HG03196 (cell line): Measurements from ENCODE around the gene PRR5.
"Not testable (repeated sequence)": the region's sequence is repeated elsewhere in the genome, so short reads cannot be mapped to it uniquely, and the experiment has no call there.

Experiments
- ATAC-seq: cut with Tn5 transposase; IDR thresholded peaks from one replicate; pipeline ENCODE4 v1.9.1; 2021; ENCODE audit not compliant: unreplicated experiment

The PRR5 gene, protein sequence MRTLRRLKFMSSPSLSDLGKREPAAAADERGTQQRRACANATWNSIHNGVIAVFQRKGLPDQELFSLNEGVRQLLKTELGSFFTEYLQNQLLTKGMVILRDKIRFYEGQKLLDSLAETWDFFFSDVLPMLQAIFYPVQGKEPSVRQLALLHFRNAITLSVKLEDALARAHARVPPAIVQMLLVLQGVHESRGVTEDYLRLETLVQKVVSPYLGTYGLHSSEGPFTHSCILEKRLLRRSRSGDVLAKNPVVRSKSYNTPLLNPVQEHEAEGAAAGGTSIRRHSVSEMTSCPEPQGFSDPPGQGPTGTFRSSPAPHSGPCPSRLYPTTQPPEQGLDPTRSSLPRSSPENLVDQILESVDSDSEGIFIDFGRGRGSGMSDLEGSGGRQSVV

DNA sequence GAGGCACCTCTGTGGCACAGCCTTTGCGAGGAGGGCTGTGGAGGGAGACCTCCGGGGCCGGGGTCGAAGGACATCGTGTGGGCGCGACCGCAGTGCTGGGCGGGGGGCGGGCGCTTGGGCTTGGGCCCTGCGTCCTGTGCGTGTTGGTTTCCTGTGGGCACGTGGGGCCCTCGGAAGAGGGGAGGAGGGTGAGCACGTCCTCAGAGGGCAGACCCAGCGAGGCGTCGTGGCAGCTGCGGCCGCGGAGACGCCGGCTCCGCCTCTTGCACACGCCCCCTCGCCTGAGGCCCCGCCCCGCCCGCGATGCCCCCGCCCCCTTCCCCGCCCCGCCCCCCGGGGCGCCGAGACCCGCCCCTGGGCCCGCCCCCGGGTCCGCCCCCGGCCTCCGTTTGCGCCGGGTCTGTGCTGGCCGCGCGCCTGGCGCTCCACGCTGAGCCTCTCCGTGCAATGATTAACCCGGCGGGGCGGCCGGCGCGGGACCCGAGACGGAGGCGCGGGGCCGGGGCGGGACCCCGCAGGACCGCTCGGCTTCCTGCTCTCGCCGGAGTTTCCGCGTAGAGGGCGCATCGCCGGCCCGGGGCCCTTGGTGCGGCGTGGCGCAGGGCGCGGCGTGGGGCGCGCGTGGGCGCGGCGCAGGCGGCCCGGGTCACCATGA lies at the start of gene PRR5:
PRR5 (plus strand) TSS at position 381 of the 655 bp plus-strand sequence; CDS start at position 652, 271 bp downstream.
- ATAC-seq: peak; percentile 55

DNA sequence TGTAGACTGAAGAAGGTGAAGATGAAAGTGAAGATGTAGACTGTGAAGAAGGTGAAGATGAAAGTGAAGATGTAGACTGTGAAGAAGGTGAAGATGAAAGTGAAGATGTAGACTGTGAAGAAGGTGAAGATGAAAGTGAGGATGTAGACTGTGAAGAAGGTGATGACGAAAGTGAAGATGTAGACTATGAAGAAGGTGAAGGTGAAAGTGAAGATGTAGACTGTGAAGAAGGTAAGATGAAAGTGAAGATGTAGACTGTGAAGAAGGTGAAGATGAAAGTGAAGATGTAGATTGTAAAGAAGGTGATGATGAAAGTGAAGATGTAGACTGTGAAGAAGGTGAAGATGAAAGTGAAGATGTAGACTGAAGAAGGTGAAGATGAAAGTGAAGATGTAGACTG lies 49.1 kb upstream of the PRR5 start:
- ATAC-seq: not testable (repeated sequence)

DNA sequence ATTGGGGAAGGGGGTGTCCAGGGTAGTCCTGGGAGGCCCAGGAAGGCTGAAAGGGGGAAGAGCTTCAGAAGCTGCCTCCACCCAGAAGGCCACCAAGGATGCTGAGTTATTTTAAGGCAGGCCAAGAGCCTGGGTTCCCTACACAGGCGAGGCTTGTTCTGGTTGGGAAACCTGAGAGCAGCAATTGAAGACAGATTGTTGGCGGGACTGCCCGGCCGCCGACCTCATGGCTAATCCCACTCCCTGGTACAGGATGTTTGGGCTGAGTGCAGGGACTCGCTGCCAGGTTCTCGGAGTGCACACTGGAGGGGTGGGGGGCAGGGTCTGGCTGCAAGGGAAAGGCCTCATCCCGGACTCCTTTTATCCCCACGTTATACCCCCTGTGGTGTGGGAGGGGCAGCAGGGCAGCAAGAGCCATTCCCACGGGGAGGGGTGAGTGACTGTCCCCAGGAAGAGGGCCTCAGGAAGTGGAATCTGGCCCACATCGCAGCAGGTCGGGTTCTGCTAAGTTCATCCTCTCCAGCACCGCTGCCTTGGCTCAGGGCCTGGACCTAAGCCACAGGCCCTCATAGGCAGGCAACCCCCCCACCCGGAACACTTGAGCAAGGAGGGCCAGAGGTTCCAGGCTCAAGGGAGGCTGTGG lies 43.6 kb upstream of the PRR5 start:
- ATAC-seq: no peak

DNA sequence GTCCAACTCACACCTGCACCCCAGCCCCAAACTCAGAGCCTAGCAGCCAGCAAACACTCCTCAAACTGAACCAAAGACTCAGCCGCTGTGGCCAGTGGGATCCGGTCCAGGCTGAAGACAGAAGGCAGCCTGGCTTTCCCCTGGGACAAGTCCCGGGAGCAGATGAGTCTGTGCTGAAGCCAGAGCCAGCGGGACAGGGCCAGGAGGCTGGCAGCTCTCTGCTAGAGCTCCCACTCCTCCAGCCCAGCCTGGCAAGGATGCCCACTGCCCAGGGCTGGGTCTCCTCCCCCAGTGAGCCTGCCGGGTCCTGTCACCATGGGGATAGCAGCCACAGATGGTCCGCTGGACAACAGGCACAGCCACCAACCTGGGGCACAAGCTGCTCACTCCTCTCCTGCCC lies 42.9 kb upstream of the PRR5 start:
- ATAC-seq: no peak

DNA sequence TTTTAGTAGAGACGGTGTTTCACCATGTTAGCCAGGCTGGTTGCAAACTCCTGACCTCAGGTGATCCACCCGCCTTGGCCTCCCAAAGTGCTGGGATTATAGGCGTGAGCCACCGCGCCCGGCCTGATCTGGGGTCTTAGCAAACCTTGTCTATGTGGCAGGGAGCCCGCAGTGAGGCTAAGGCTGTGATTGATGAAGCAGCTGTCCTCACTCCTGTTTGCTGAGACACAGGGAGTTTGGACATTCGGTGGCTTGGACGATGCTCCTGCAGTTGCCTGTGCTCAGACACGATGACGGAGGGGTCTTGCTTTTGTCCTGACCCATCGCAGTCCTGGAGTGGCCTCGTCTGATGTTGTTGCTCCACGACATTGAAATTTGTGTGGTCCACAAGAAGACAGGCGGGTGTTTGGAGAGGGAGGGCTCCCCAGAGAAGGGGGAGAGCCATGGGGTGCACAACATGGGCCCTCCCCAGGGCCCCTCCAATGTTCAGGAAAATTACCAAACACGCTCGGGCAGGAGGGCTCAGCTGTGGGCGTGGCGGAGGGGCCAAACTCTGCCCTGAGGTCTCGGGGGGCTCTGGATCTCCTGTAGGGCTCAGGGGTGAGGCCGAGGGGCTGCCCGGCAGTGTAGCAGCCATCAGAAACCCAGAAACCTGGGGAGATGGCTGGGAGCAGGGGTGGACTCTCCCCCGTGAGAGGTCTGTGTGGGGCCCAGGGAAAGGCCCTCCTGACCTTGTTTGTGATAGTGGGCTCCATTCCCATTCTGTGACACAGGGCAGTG lies 41.8 kb upstream of the PRR5 start:
- ATAC-seq: no peak

DNA sequence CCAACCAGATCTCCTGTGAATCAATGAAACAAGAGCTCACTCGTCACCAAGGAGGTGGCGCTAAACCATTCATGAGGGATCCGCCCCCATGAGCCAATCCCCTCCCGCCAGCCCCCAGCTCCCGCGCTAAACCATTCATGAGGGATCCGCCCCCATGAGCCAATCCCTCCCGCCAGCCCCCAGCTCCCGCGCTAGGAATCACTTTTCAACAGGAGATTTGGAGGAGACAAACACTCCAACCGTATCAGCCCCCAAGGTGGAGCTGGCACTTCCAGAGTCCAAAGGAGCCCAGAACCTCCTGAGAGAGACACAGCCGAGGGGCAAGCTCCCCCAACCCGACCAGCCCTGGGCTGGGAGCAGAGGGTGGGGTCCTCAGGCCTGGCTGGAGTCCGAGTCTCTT lies 40.9 kb upstream of the PRR5 start:
- no peak for ATAC-seq

DNA sequence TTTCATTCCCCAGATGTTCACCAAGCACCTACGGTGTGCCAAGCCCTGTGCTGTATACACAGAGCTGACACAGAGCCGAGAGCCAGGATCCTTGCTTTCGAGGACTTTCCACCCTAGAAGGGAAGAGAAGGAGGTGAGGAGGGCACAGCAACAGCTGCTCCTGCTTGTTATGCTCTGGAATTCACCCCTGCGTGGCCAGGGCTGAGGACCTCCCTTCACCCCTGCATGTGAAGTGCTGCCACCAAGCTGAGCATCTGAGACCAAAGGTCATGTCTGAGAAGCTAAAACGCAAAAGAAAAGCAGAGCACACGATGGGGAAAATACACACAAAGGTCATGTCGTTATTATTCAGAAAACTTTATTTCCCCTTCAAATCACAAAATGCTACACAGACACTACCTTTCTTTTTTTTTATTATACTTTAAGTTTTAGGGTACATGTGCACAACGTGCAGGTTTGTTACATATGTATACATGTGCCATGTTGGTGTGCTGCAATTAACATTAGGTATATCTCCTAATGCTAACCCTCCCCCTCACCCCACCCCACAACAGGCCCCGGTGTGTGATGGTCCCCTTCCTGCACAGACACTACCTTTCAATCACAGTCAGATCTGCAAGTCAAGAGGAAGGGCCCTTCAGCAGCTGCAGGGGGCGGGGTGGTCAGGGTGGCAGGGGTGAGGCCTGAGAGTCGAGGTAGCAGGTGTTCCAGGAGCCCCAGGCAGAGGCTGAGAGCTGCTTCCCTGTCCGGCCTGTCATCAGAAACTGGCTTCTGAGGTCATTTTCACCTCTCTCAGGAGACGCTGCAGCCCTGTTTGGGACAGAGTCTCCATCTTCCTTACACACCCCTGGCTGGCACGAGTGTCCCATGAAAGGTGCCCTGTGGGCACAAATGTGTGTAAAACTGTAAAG lies 40.1 kb upstream of the PRR5 start:
- ATAC-seq: no peak

DNA sequence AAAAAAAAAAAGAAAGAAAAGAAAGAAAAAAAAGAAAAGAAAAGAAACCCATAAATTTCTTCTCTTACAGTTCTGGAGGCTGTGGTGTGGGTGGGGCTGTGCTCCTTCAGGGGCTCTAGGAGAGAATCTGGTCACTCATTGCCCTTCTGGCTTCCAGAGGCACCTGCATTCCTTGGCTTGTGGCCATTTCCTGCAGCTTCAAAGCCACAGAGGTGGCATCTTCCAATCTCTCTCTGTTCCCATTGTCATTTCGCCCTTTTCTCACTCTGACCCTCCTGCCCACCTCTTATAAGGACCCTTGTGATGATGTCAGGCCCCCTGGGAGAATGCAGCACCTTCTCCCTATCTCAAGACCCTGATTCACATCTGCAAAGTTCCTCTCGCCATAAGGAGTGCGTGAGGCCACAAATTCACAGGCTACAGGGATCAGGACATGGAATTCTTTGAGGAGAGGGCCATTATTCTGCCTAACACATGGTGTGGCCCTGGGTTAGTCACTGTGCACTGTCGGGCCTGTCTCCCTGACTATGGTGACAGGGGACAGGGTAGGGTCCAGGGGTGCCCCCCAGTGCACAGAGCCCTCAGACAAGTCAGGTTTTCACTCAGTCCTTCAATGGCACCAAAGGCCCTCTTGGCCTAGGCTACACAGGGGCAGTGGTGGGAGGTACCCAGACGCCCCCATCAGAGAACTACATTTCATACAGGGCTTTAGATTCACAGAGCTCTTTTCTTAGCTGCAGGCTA lies 38.6 kb upstream of the PRR5 start:
- ATAC-seq: no peak

DNA sequence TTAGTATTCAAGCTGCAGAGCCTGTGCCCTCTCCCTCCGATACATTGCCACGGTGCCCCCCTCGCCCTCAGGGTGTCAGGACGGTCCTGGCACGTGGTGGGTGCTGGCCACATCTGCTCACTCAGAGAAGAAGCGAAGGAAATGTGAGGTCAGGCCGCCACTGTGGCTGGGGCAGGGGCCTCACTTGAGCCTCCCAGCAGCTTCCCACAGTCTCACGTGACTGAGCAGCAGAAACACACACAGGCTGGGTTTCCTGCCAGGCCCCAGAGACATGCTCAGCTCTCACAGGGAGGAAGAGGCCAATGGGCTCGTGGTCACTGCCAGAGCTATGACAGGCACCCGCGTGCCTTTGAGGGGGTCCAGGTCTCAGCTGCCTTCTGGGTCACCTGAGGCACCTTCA lies 37.9 kb upstream of the PRR5 start:
- ATAC-seq: no peak

DNA sequence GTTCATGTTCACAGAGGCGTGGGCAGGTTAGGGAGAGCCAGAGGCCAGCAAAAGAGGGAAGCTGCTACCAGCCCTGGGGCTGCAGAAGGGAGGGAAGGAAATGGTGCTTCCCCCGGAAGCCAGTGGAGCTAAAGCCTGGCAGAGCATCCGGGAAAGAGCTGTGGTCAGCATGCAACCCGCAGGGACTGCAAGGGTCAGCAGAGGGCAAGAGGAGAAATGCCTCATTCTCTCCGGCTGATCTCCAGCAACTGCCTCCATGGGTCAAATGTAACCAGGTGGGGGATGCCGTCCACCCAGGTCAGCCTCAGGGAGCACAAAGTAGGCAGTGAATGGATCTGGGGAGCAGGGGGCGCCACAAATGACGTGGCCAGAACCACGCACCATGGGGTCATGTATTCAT lies 36.9 kb upstream of the PRR5 start:
- ATAC-seq: no peak

DNA sequence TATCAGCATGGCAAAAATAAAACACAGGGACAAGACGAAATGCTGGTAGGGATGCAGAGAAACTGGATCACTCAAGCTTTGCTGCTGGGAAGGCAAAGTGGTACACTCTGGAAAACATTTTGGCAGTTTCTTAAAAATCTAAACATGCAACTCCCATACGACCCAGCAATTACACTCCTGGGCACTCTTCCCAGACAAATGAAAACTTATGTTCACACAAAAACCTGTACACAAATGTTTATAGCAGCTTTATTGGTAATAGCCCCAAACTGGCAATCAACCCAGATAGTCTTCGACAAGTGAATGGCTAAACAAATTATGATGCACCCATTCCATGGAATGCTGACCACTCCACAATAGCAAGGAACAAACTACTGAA lies 35.8 kb upstream of the PRR5 start:
- no peak for ATAC-seq

DNA sequence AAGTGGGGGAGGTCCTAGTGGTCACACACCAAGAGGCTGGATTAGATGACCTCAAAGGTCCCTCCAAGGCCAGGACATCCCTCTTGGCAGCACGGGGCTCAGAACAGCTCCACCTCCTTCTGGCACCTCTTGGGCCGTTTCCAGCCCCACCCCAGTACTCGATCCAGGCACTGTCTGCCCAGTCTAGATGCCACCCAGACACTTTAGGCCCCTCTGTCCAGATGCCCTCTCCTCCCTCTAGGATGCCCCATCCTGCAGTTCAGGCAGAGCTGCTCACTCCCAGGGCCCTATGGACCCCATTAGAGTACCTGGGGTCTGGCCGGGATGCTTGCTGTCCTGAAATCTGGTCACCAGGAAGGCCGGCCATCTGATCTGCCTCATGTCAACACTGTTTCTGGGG lies 34.7 kb upstream of the PRR5 start:
- no peak for ATAC-seq

DNA sequence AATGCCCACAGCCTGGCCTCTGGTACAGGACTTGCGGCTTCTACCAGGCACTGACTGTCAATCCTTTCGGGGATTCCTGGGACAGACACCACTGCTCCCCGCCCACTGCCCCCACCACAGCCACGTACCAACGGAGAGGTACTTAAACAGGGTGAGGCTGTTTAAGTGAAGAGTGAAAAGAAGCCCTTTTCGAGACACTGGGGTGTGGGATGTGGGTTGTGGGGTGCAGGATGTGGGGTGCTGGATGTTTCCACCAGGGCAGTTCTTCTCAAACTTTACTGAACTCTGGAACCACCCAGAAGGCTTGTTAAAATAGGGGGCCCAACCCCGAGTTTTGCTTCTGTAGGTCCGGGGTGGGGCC lies 34.2 kb upstream of the PRR5 start:
- no peak for ATAC-seq

DNA sequence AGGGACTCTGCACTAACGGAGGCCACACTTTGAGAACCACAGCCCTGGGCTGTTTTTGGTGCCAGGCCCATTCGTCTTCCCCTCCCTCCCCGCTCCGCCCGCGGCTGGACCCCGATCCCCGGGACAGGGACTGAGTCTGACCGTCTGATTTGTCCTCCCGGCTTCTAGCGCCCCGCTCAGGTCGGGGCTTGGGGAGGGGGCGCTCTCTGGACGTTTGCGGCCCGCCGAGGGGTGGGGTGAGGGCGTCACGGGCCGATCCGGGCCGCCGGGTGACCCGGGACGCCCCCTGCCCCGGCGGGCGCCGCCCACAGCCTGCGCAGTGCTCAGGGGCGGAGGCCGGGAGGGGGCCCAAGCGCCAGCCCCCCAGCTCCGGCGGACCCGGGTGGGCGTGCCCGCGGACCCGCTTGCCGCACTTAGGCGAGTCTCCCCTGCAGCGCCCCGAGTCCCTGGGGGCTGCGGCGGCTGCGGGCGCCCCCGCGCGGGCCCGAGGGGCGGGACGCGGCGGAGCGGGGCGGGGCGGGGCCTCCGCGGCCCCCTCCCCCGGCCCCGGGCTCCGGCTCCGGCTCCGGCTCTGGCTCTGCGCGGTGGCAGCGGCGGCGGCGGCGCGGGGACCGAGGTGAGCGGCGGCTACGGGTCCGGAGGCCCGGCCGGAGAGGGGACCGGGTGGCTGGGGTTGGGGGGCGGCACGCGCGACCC lies 33.7 kb upstream of the PRR5 start:
- ATAC-seq: no peak

DNA sequence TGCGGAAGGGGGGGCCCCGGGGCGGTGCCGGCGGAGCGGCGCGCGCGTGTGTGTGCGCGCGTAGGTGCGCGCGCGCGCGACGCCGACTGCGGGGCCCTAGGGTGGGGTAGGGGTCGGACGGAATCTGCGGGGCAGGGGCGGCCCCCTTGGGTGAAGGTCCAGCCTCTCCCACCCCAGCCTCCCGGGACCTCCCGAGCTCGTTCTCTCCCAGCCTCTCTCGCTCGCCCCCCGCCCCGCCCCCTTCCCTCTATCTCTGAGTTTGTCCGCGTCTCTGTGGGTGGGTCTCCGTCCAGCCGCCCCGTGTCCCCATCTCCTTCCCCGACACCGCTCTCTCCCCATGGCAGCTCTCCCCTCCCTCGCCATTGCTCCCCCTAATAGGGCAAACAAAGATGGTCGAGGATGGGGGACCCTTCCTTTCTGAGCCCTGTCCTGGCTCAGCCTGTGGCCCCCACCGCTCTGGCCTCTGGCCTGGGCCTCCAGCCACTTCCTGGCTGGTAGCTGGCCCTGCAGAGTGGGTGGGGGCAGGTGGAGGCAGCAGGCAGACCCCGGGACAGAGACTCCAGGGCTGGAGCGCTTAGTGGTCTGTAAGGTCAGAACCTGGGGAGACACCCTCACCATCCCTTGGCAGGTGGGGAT lies 33.0 kb upstream of the PRR5 start:
- no peak for ATAC-seq

DNA sequence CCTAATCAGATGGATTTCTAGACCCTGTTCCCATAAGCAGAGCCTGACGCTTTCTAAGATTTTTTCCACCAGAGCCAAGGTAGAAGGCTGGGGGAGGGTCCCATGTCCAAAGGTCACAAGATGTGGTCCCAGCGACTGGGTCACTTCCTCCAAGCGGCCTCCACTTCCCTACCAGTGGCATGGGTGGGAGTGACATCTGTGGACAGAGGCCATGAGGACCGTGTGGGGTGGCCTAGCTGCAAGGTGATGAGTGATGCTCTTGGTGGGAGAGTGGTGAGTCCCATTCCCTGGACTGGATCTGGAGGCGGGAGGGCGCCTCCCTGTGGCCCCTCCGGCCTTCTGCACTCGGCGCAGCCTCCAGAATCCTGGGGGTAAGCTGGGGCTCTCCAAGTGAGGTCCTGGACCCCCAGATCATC lies 32.4 kb upstream of the PRR5 start:
- no peak for ATAC-seq

DNA sequence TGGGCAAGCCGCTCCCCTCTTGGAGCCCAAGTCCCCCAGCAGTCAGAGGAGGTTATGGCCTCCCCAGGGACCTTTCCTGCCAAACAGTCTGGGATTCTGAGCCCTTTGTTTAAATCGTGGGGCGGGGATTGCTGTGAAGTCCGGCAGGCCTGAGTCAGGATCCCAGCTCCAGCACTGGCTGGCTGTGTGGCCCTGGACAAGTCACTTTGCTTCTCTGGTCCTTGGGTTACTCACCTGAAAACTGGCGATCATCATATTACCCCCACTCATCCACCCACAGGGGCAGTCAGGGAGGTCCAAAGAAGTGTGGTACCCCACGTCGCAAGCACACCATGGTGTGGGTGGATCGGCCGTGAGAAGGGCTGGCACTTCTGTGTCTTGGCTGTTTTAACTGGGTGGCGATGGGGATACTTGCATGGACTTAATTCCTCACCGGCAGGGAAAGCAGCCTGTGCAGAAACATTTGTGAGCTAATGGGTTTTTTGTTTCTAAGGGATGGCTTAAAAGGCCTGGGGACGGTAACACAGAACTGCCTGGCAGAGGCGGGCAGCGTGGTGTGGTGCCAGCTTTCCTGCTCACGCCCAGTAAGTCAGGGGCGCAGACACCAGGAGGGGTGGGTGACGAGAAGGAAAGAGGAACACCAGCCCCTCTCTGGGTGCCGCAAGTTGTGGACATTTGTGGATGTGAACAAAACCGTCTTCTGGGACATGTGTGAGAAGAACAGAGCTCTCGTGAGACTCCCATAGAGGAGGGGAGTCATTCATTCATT lies 31.6 kb upstream of the PRR5 start:
- ATAC-seq: no peak

DNA sequence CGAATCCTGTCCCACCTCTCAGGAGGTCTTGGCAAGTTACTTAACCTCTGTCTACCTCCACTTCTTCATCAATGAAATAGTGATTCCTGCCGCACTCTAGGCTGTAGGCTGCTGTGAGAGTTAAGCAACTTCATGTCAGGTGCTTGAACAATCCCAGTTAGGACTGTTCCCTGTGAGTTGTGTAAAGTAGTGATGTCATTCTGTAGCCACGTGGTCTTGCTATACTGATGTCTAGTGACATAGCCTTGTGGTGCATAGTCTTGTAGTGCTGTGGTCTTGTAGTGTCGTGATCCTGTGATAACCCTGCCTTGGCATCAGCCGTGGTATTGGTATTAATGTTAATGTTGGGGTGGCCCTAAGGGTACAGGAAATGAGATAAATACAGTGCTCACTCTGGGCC lies 30.3 kb upstream of the PRR5 start:
- ATAC-seq: no peak
